Heart right ventricle (tissue), 16 donors: ENCODE data around the gene MAP3K5. TPM values are rescaled to one million over a fixed set of nuclear protein-coding genes. Genes with fewer than 3 reads are reported as not detected.
"Not testable (repeated sequence)": the region's sequence is repeated elsewhere in the genome, so short reads cannot be mapped to it uniquely, and the experiment has no call there.

Experiments used
- ATAC-seq, 8 donors: fragments of 200-7000 bp; cut with Tn5 transposase; one replicate each; pipeline ENCODE4 v1.9.1; 2020; ENCODE audit warnings: mild to moderate bottlenecking in 8 of 8, moderate library complexity in 8 of 8, moderate number of reproducible peaks in 1 of 8
- DNase-seq, 2 donors: peaks; one replicate each; pipeline ENCODE4 v3.0.0-alpha.2; 2020
- H3K27ac ChIP-seq, 10 donors: fragments of 200-600 bp; sonication (generic) in 2 of 10; one replicate each; pipeline versions ENCODE4 v1.5.0 to v1.8.0; 2020 to 2022; ENCODE audit warnings: mild to moderate bottlenecking in 3 of 10
- H3K27me3 ChIP-seq, 7 donors: fragments of 200-600 bp; one replicate each; pipeline ENCODE4 v1.8.0; 2021 to 2022; ENCODE audit warnings: mild to moderate bottlenecking in 2 of 7
- H3K36me3 ChIP-seq, 9 donors: fragments of 200-600 bp; sonication (generic) in 1 of 9; one replicate each; pipeline versions ENCODE4 v1.5.0 to v1.8.0; 2020 to 2022; ENCODE audit warnings: mild to moderate bottlenecking in 2 of 9
- H3K4me1 ChIP-seq, 9 donors: fragments of 200-600 bp; sonication (generic) in 1 of 9; one replicate each; pipeline versions ENCODE4 v1.5.0 to v1.8.0; 2020 to 2022; ENCODE audit warnings: mild to moderate bottlenecking in 4 of 9
- H3K4me3 ChIP-seq, 10 donors: fragments of 200-600 bp; sonication (generic) in 2 of 10; one replicate each; pipeline versions ENCODE4 v1.5.0 to v1.8.0; 2020 to 2022; ENCODE audit warnings: mild to moderate bottlenecking in 7 of 10, moderate library complexity in 2 of 10
- H3K9me3 ChIP-seq, 11 donors: fragments of 200-600 bp in 10 of 11; sonication (generic) in 2 of 11; one replicate each; pipeline versions ENCODE4 v1.5.0 to v1.8.0; 2013 to 2022; ENCODE audit warnings: mild to moderate bottlenecking in 2 of 11, control low read depth in 1 of 11, moderate library complexity in 1 of 11
- CTCF ChIP-seq, 9 donors: fragments of 200-600 bp; sonication (generic) in 2 of 9; IDR thresholded peaks; one replicate each; pipeline versions ENCODE4 v1.5.0 to v1.8.0; 2021 to 2022; ENCODE audit warnings: antibody characterized with exemption in 9 of 9, mild to moderate bottlenecking in 5 of 9, moderate library complexity in 1 of 9
- WGBS, 2 donors: extraction: QIAGEN DNeasy Blood & Tissue Kit; methylation state at CpG; one replicate each; pipeline ENCODE4 v1.1.7; 2013; ENCODE audit warnings: inconsistent platforms in 1 of 2; 5-methylcytosine and 5-hydroxymethylcytosine counted together
- intact Hi-C, 10 donors: fragments of 100-400 bp; cut with DNase I; formaldehyde crosslinking; loops; one replicate each; pipeline versions ENCODE4 v1.11.1 to v1.14.2; 2022
- polyA plus RNA-seq, 2 donors: library from polyadenylated mRNA; stranded (reverse); fragments of 200-250 nt; gene quantifications; one replicate each; pipeline ENCODE4 v1.2.3, GENCODE V29; 2013
- total RNA-seq, 10 donors: library from RNA; stranded (reverse); fragmentation: NEBNext Ultra II Directional in 3 of 10; extraction: Animal tissue kit (Norgen Biotek cat#: 25700) in 3 of 10; gene quantifications; one replicate each; pipeline versions ENCODE4 v1.2.1 to v1.2.4, GENCODE V29; 2021 to 2023
- donor health status: Arrhythmogenic right ventricular cardiomyopathy.
- donor health status: ischemic (EF 13 %, LVEDD 7.1; RV severe dilation, severe dysfunction).
- donor health status: healthy with polysubstance abuse.
- donor health status: DM: no; HTN: yes; CAD: no.
- donor health status: DM: no; HTN: no; CAD: no.
- donor health status: ischemic (EF 25% LVEDD 6.9; RV normal size, moderate dysfunction).
- donor health status: ischemic (EF 25% LVEDD 5.7; RV mildly dilated, moderate dysfunction).
- donor health status: healthy.
- donor health status: DM: yes; HTN: yes; CAD: no.
- donor health status: Ischemic cardiomyopathy.
- donor health status: ischemic (EF 35%, LVEDD 5.7; RV mildly dilated, moderate dysfunction).
- donor health status: nonischemic (EF 11% LVEDD 7.7; RV severe dilation, severe dysfunction).
- donor health status: DM: yes; HTN: yes; CAD: no.
- donor health status: PGD.
- donor health status: ischemic (EF 29% LVEDD 5.4; RV normal size, mild dysfunction).
- donor health status: nonischemic (EF 23%, LVEDD 6.1; RV moderate dilation, normal function).

The MAP3K5 gene
- total and polyA plus RNA-seq, 12 donors: 5.1 to 35.7 (median 27.8) TPM

DNA sequence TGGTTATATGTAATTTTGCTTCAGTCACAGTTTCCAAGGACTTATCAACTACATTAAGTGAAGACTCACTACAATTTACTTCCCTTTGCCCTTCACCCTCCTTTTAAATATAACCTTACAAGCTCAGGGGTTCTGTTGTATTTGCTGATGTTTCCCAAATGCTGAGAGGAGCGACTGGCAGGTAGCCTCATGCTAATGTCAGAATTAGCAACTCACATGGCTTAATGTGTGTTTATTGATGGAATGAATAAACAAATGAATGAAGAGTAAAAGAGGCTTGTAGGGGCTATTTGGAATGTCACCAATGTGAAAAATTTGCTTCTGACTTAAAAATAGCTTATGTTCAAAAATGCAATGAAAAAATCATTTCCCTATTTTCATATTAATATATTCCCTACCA, 200.7 kb downstream of the MAP3K5 start:
- no peak for DNase-seq
- no peak overlapping the region for H3K27ac ChIP-seq
- no peak for TF ChIP-seq CTCF (IDR thresholded peaks at IDR 0.05)
- H3K9me3 ChIP-seq: no peaks in the 10 kb centered on the region
- intact Hi-C loops: loop anchor here in 1 of 10 donors (10.0 kb wide), 1 partner anchor 1053 kb away; no protein-coding TSS in a partner anchor
- no peaks in the 10 kb centered on the region for H3K27me3 ChIP-seq
- 71 to 76% methylated on average over 1 of the region's 1 CpG for WGBS, 2 donors
- H3K4me3 ChIP-seq: no peak overlapping the region
- ATAC-seq: no peak
- H3K36me3 ChIP-seq: peaks cover 0 to 68% (median 15%) of the 10 kb centered on the region in 9 donors
- H3K4me1 ChIP-seq: peaks cover 0 to 32% (median 4%) of the 10 kb centered on the region in 9 donors

GRCh38 chr6:136590846-136591245, 201.4 kb downstream of the MAP3K5 start:
- peaks cover 0 to 34% (median 10%) of the 10 kb centered on the region in 9 donors for H3K4me1 ChIP-seq
- ATAC-seq, H3K27me3 ChIP-seq, H3K27ac ChIP-seq, H3K9me3 ChIP-seq, DNase-seq, H3K4me3 ChIP-seq: not testable (repeated sequence)
- peaks cover 0 to 65% (median 15%) of the 10 kb centered on the region in 9 donors for H3K36me3 ChIP-seq
- intact Hi-C loops: loop anchor here in 1 of 10 donors (10.0 kb wide), 1 partner anchor 1054 kb away; no protein-coding TSS in a partner anchor
- WGBS, 2 donors: 96 to 98% methylated on average over 2 of the region's 2 CpGs

GRCh38 chr6:136587527-136587926, 204.8 kb downstream of the MAP3K5 start:
- 90 to 97% methylated on average over 1 of the region's 1 CpG for WGBS, 2 donors
- TF ChIP-seq CTCF (IDR thresholded peaks at IDR 0.05): no peak
- intact Hi-C loops: loop anchor here in 2 of 10 donors (5.0 kb wide), 1 partner anchor 205 kb away; the partner anchor contains the start of gene MAP3K5 (in 2 of the 2)
- Histone ChIP-seq H3K27ac (no peak overlapping the region), H3K36me3 (peaks cover 0 to 69% (median 17%) of the 10 kb centered on the region in 9 donors), H3K27me3 (no peaks in the 10 kb centered on the region), H3K9me3 (no peaks in the 10 kb centered on the region), H3K4me1 (peaks cover 0 to 33% (median 14%) of the 10 kb centered on the region in 9 donors), H3K4me3 (no peak overlapping the region)
- no peak for DNase-seq
- ATAC-seq: no peak

DNA sequence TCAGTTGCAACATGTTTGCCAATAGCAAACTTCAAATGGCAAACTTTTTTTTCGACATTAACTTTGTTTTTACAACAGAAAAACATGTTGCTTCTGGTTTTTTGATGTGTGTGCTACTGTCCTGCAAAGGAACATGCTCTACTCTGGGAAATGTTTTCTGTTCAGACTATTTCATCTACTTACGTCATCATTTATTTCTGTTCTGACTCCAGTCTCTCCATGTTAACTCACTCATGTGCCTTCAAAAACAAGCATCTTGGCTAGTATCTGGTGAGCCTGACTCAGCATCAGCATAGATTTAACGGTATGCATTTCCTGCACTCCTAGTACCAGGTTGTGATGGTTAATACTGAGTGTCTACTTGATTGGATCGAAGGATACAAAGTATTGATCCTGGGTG, 206.0 kb downstream of the MAP3K5 start:
- H3K36me3 ChIP-seq: peaks cover 0 to 66% (median 10%) of the 10 kb centered on the region in 9 donors
- peaks cover 0 to 35% (median 15%) of the 10 kb centered on the region in 9 donors for H3K4me1 ChIP-seq
- intact Hi-C loops: loop anchor here in 2 of 10 donors (5.0 kb wide), 1 partner anchor 206 kb away; the partner anchor contains the start of gene MAP3K5 (in 2 of the 2)
- DNase-seq (no peak), ATAC-seq (peak in 6 of 8 donors; percentile 63 to 88 (median 76))
- no peak overlapping the region for H3K4me3 ChIP-seq
- H3K9me3 ChIP-seq: no peaks in the 10 kb centered on the region
- TF ChIP-seq CTCF (IDR thresholded peaks at IDR 0.05): no peak
- WGBS, 2 donors: 52 to 58% methylated on average over 4 of the region's 4 CpGs
- H3K27ac ChIP-seq: peak overlapping the region in 7 of 10 donors; percentile 46 to 70 (median 54)
- no peaks in the 10 kb centered on the region for H3K27me3 ChIP-seq

- ATAC-seq, DNase-seq, H3K27me3 ChIP-seq, H3K4me3 ChIP-seq, H3K9me3 ChIP-seq: not testable (repeated sequence)
- 95 to 96% methylated on average over 2 of the region's 2 CpGs for WGBS, 2 donors
- intact Hi-C loops: loop anchor here in 2 of 10 donors (5.0 kb wide), 1 partner anchor 207 kb away; the partner anchor contains the start of gene MAP3K5 (in 2 of the 2)
- Histone ChIP-seq H3K36me3 (peaks cover 0 to 66% (median 10%) of the 10 kb centered on the region in 9 donors), H3K27ac (peak overlapping the region in 3 of 10 donors; percentile 37 to 70 (median 52)), H3K4me1 (peaks cover 0 to 35% (median 15%) of the 10 kb centered on the region in 9 donors)
Measured at GRCh38 chr6:136585523-136585922, 206.8 kb downstream of the MAP3K5 start.

- intact Hi-C loops: loop anchor here in 1 of 10 donors (5.0 kb wide), 1 partner anchor 208 kb away; the partner anchor contains the start of gene MAP3K5
- not testable (repeated sequence) for ATAC-seq, DNase-seq, H3K27me3 ChIP-seq, H3K9me3 ChIP-seq, H3K4me3 ChIP-seq
- Histone ChIP-seq H3K27ac (peak overlapping the region in 1 of 10 donors; percentile 9), H3K36me3 (peaks cover 0 to 66% (median 12%) of the 10 kb centered on the region in 9 donors), H3K4me1 (peaks cover 0 to 35% (median 15%) of the 10 kb centered on the region in 9 donors)
- WGBS, 2 donors: 81 to 89% methylated on average over 5 of the region's 5 CpGs
Measured at GRCh38 chr6:136584290-136584689, 208.0 kb downstream of the MAP3K5 start.
